HepG2 (cell line): ENCODE measurements around the gene PLIN3. TPM values are rescaled to one million over a fixed set of nuclear protein-coding genes. Genes with fewer than 3 reads are reported as not detected.

Experiments used
- DNMT3B ChIP-seq: conservative IDR thresholded peaks from 2 replicates; pipeline ENCODE4 v1.6.1; 2016; ENCODE audit warnings: missing biosample characterization, control low read depth
- GFI1 ChIP-seq: sonication (generic); formaldehyde crosslinking; IDR thresholded peaks from 2 replicates; pipeline ENCODE4 v1.5.0; 2020; ENCODE audit warnings: missing genetic modification reagents, mild to moderate bottlenecking, borderline replicate concordance
- HDAC6 ChIP-seq: fragments of 200-600 bp; sonication (generic); IDR thresholded peaks from 2 replicates; pipeline ENCODE4 v1.7.0; 2017; ENCODE audit warnings: mild to moderate bottlenecking, antibody characterized with exemption, low read length, low read depth
- IRF2 ChIP-seq: IDR thresholded peaks from 2 replicates; pipeline ENCODE4 v1.6.1; 2018; ENCODE audit warnings: missing genetic modification reagents, missing compliant biosample characterization
- KAT8 ChIP-seq: IDR thresholded peaks from 2 replicates; pipeline ENCODE4 v1.6.1; 2016; ENCODE audit warnings: missing genetic modification reagents, missing compliant biosample characterization
- NFE2L2 ChIP-seq: fragments of 150-350 bp; IDR thresholded peaks from 2 replicates; pipeline ENCODE4 v1.6.1; 2014; ENCODE audit warnings: low read length
- NONO ChIP-seq, 2 experiments: fragments of 450-650 bp in 1 of 2; sonication (generic) in 1 of 2; formaldehyde crosslinking in 1 of 2; IDR thresholded peaks in 1 of 2; conservative IDR thresholded peaks in 1 of 2; 2 replicates each; pipeline versions ENCODE4 v1.6.1 to v1.8.0; 2017 to 2022; ENCODE audit warnings: mild to moderate bottlenecking in 1 of 2, missing genetic modification reagents in 1 of 2, moderate library complexity in 1 of 2
- NRL ChIP-seq: sonication (generic); formaldehyde crosslinking; IDR thresholded peaks from 2 replicates; pipeline ENCODE4 v1.5.0; 2020; ENCODE audit warnings: missing genetic modification reagents, mild to moderate bottlenecking, moderate library complexity, borderline replicate concordance
- SP4 ChIP-seq: sonication (generic); formaldehyde crosslinking; IDR thresholded peaks from 2 replicates; pipeline ENCODE4 v1.8.1; 2023; ENCODE audit warnings: mild to moderate bottlenecking, missing genetic modification reagents
- SRY ChIP-seq: sonication (generic); formaldehyde crosslinking; IDR thresholded peaks from 2 replicates; pipeline ENCODE4 v1.8.0; 2022; ENCODE audit warnings: mild to moderate bottlenecking, missing genetic modification reagents
- TEAD3 ChIP-seq: optimal IDR thresholded peaks from 2 replicates; pipeline ENCODE3; 2016; ENCODE audit warnings: borderline replicate concordance
- YY1 ChIP-seq: IDR thresholded peaks from 2 replicates; pipeline ENCODE4 v1.6.1; 2011; ENCODE audit warnings: low read length, low read depth, moderate library complexity, mild to moderate bottlenecking; ENCODE audit not compliant: insufficient read depth, insufficient replicate concordance
- ZC3H4 ChIP-seq: sonication (generic); formaldehyde crosslinking; IDR thresholded peaks from 2 replicates; pipeline ENCODE4 v1.4.0; 2020; ENCODE audit warnings: missing genetic modification reagents, borderline replicate concordance
- ZEB1 ChIP-seq: IDR thresholded peaks from 2 replicates; pipeline ENCODE4 v1.6.1; 2012; ENCODE audit warnings: mild to moderate bottlenecking, low read depth, inconsistent platforms; ENCODE audit not compliant: insufficient replicate concordance
- ZFAT ChIP-seq: sonication (generic); formaldehyde crosslinking; conservative IDR thresholded peaks from 2 replicates; pipeline ENCODE4 v1.8.1; 2023; ENCODE audit warnings: missing genetic modification reagents, inconsistent platforms
- ZIK1 ChIP-seq: sonication (generic); formaldehyde crosslinking; IDR thresholded peaks from 2 replicates; pipeline ENCODE4 v1.5.0; 2020; ENCODE audit warnings: mild to moderate bottlenecking, low read depth, missing genetic modification reagents, borderline replicate concordance
- ZNF260 ChIP-seq: sonication (generic); formaldehyde crosslinking; IDR thresholded peaks from 2 replicates; pipeline ENCODE4 v1.4.0; 2020; ENCODE audit warnings: missing genetic modification reagents, low read depth, mild to moderate bottlenecking, borderline replicate concordance
- ZNF572 ChIP-seq: sonication (generic); formaldehyde crosslinking; IDR thresholded peaks from 2 replicates; pipeline ENCODE4 v1.5.1; 2020; ENCODE audit warnings: mild to moderate bottlenecking, missing genetic modification reagents
- ZNF709 ChIP-seq: sonication (generic); formaldehyde crosslinking; IDR thresholded peaks from 2 replicates; pipeline ENCODE4 v1.5.0; 2020; ENCODE audit warnings: mild to moderate bottlenecking, missing genetic modification reagents
- ZSCAN20 ChIP-seq: sonication (generic); formaldehyde crosslinking; IDR thresholded peaks from 2 replicates; pipeline ENCODE4 v1.4.0; 2020; ENCODE audit warnings: missing genetic modification reagents, mild to moderate bottlenecking, borderline replicate concordance
- polyA plus RNA-seq, 8 experiments: library from polyadenylated mRNA; depleted of rRNA in 3 of 8; stranded (reverse) in 7 of 8; unstranded in 1 of 8; fragments of >200 nt; fragmentation: Illumina TruSeq in 4 of 8; extraction: Trizol in 4 of 8; gene quantifications; 2 replicates each; pipeline versions ENCODE4 v1.2.1 to v1.2.3, GENCODE V29; 2011 to 2016; ENCODE audit warnings: low read depth in 4 of 8, missing spikeins in 1 of 8, mixed read lengths in 1 of 8; ENCODE audit not compliant: insufficient read depth in 1 of 8
- total RNA-seq, 5 experiments: library from RNA; depleted of rRNA; stranded (reverse); fragments of >200 nt; fragmentation: Illumina TruSeq; extraction: Trizol; gene quantifications; 2 replicates each; pipeline ENCODE4 v1.2.3, GENCODE V29; 2016; ENCODE audit warnings: low read depth in 1 of 5
- TF ChIP-seq, protein P1 (sequence below): sonication (generic); formaldehyde crosslinking; IDR thresholded peaks from 2 replicates; pipeline ENCODE4 v1.5.0; 2020; ENCODE audit warnings: missing genetic modification reagents
- TF ChIP-seq, protein P2 (sequence below): IDR thresholded peaks from 2 replicates; pipeline ENCODE4 v1.6.1; 2016; ENCODE audit warnings: low read depth, borderline replicate concordance
- TF ChIP-seq, protein P3 (sequence below): sonication (generic); formaldehyde crosslinking; IDR thresholded peaks from 2 replicates; pipeline ENCODE4 v1.5.0; 2020; ENCODE audit warnings: mild to moderate bottlenecking, missing genetic modification reagents
- TF ChIP-seq, protein P4 (sequence below): sonication (generic); formaldehyde crosslinking; IDR thresholded peaks from 2 replicates; pipeline ENCODE4 v1.4.0; 2020; ENCODE audit warnings: missing genetic modification reagents, low read depth, mild to moderate bottlenecking, borderline replicate concordance
- TF ChIP-seq, protein P5 (sequence below): sonication (generic); formaldehyde crosslinking; IDR thresholded peaks from 2 replicates; pipeline ENCODE4 v1.8.0; 2022; ENCODE audit warnings: missing genetic modification reagents, mild to moderate bottlenecking, borderline replicate concordance

The PLIN3 gene
- total and polyA plus RNA-seq, 2 of the 13 experiments (the other 11 are each of a cell fraction or from before 2014, with no cell fraction given): 49.3 to 57.9 TPM

DNA sequence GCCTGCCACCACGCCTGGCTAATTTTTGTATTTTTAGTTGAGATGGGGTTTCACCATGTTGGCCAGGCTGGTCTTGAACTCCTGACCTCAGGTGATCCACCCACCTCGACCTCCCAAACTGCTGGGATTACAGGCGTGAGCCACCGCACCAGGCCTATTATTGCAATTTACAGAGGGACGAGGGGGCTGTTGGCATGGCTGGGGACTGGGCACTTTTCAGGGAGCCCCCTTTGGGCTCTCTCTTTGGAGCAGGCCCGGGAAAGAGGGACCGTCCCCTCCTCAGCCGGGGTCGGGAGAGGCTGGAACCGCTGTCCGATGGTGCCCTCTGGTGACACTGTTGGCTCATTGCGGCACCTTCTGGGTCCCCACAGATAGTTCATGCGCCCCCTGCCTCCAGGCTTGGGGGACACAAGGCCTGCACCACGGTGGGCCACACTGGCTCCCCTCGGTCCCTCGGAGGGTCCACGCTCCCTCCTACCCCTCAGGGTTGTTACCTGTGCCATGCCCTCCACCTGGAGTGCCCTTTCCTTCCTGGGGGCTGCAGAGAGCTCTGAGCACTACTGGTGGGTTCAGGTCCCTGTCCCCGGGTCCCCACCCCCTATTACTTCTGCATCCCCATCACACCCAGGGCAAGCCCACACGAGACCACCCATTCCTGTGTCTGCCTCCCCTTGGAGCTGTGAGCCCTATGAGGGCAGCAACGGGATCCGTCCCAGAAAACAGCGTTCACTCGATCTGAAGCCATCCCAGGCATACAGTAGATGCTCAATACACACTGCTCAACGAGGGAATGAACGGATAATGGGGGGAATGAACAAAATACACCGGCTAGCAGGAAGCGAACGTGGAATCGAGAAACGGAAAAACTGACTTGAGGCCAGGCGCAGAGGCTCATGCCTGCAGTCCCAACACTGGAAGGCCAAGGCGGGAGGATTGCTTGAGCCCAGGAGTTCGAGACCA lies 63.5 kb downstream of the PLIN3 start (continued):
- TF ChIP-seq, protein P1, sequence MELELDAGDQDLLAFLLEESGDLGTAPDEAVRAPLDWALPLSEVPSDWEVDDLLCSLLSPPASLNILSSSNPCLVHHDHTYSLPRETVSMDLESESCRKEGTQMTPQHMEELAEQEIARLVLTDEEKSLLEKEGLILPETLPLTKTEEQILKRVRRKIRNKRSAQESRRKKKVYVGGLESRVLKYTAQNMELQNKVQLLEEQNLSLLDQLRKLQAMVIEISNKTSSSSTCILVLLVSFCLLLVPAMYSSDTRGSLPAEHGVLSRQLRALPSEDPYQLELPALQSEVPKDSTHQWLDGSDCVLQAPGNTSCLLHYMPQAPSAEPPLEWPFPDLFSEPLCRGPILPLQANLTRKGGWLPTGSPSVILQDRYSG (CRISPR knock-in tag): no peak
- TF ChIP-seq DNMT3B (CRISPR knock-in tag) (no peak), HDAC6 (no peak), SRY (CRISPR knock-in tag) (no peak), NRL (no peak), SP4 (CRISPR knock-in tag) (0 out of 2 replicates have a peak, but pooled peaks have one; percentile 22), GFI1 (CRISPR knock-in tag) (peak; percentile 21; the same call in 1 of the 2 replicates), ZFAT (no peak), ZNF572 (CRISPR knock-in tag) (no peak), ZSCAN20 (CRISPR knock-in tag) (no peak), ZNF709 (CRISPR knock-in tag) (no peak), YY1 (peak; percentile 26), ZIK1 (no peak), KAT8 (0 out of 2 replicates have a peak, but pooled peaks have one; percentile 13), TEAD3 (CRISPR knock-in tag) (peak; percentile 67), ZNF260 (CRISPR knock-in tag) (no peak), ZC3H4 (CRISPR knock-in tag) (no peak), ZEB1 (no peak), NONO (IDR thresholded peaks at IDR 0.05) (no peak), NONO (CRISPR knock-in tag; conservative IDR thresholded peaks at IDR 0.05) (no peak), IRF2 (CRISPR knock-in tag) (no peak), NFE2L2 (no peak)
- TF ChIP-seq, protein P2, sequence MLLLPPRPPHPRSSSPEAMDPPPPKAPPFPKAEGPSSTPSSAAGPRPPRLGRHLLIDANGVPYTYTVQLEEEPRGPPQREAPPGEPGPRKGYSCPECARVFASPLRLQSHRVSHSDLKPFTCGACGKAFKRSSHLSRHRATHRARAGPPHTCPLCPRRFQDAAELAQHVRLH (CRISPR knock-in tag): peak; percentile 68; the same call in 1 of the 2 replicates
- TF ChIP-seq, protein P3, sequence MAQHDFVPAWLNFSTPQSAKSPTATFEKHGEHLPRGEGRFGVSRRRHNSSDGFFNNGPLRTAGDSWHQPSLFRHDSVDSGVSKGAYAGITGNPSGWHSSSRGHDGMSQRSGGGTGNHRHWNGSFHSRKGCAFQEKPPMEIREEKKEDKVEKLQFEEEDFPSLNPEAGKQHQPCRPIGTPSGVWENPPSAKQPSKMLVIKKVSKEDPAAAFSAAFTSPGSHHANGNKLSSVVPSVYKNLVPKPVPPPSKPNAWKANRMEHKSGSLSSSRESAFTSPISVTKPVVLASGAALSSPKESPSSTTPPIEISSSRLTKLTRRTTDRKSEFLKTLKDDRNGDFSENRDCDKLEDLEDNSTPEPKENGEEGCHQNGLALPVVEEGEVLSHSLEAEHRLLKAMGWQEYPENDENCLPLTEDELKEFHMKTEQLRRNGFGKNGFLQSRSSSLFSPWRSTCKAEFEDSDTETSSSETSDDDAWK (CRISPR knock-in tag): no peak
- TF ChIP-seq, protein P4, sequence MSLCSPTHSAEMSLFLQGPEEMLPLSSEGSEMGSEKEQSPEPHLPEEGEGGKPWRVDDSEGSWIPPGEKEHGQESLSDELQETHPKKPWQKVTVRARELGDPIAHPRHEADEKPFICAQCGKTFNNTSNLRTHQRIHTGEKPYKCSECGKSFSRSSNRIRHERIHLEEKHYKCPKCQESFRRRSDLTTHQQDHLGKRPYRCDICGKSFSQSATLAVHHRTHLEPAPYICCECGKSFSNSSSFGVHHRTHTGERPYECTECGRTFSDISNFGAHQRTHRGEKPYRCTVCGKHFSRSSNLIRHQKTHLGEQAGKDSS: 0 out of 2 replicates have a peak, but pooled peaks have one; percentile 52
- TF ChIP-seq, protein P5, sequence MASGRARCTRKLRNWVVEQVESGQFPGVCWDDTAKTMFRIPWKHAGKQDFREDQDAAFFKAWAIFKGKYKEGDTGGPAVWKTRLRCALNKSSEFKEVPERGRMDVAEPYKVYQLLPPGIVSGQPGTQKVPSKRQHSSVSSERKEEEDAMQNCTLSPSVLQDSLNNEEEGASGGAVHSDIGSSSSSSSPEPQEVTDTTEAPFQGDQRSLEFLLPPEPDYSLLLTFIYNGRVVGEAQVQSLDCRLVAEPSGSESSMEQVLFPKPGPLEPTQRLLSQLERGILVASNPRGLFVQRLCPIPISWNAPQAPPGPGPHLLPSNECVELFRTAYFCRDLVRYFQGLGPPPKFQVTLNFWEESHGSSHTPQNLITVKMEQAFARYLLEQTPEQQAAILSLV: no peak
